Loucy (cell line): ENCODE results near the gene ASPHD1.

Source experiments
- H2AFZ ChIP-seq: fragments of 200-600 bp; sonication (generic); 2 replicates; pipeline ENCODE4 v1.6.0; 2016; ENCODE audit warnings: antibody characterized with exemption, mild to moderate bottlenecking, low read length, moderate library complexity
- H3F3A ChIP-seq: fragments of 200-600 bp; 2 replicates; pipeline ENCODE4 v1.6.0; 2016; ENCODE audit warnings: antibody characterized with exemption, low read depth, mild to moderate bottlenecking
- H3K27me3 ChIP-seq: fragments of 200-600 bp; sonication (generic); 2 replicates; pipeline ENCODE4 v1.6.1; 2014; ENCODE audit warnings: low read length, mild to moderate bottlenecking; ENCODE audit not compliant: insufficient read depth, poor library complexity, severe bottlenecking
- H3K36me3 ChIP-seq: fragments of 200-600 bp; sonication (generic); 2 replicates; pipeline ENCODE4 v1.6.1; 2016; ENCODE audit warnings: low read length; ENCODE audit not compliant: insufficient read depth
- H3K4me1 ChIP-seq: fragments of 200-600 bp; sonication (generic); 2 replicates; pipeline ENCODE4 v1.5.1; 2014; ENCODE audit warnings: low read length, mild to moderate bottlenecking; ENCODE audit not compliant: insufficient read depth, poor library complexity, severe bottlenecking
- H3K4me2 ChIP-seq: fragments of 200-600 bp; sonication (generic); 2 replicates; pipeline ENCODE4 v1.6.0; 2014; ENCODE audit warnings: antibody characterized with exemption, low read length, low read depth, mild to moderate bottlenecking; ENCODE audit not compliant: poor library complexity, severe bottlenecking
- H3K4me3 ChIP-seq: fragments of 200-600 bp; sonication (generic); 2 replicates; pipeline ENCODE4 v1.5.1; 2014; ENCODE audit warnings: low read length, mild to moderate bottlenecking, mixed read lengths; ENCODE audit not compliant: poor library complexity, severe bottlenecking
- H3K79me2 ChIP-seq: fragments of 200-600 bp; sonication (generic); 2 replicates; pipeline ENCODE4 v1.6.1; 2014; ENCODE audit warnings: low read length; ENCODE audit not compliant: insufficient read depth
- H3K9ac ChIP-seq: fragments of 200-600 bp; sonication (generic); 2 replicates; pipeline ENCODE4 v1.6.0; 2014; ENCODE audit warnings: mild to moderate bottlenecking, low read depth, low read length, moderate library complexity; ENCODE audit not compliant: poor library complexity, severe bottlenecking
- H3K9me2 ChIP-seq: fragments of 200-600 bp; sonication (generic); replicated peaks from 2 replicates; pipeline ENCODE4 v1.6.1; 2016; ENCODE audit warnings: low read depth, low read length, mixed read lengths
- H3K9me3 ChIP-seq: fragments of 200-600 bp; sonication (generic); 2 replicates; pipeline ENCODE4 v1.6.1; 2014; ENCODE audit warnings: mild to moderate bottlenecking, antibody characterized with exemption, low read length, low read depth; ENCODE audit not compliant: insufficient read depth
- H4K20me1 ChIP-seq: fragments of 200-600 bp; sonication (generic); 2 replicates; pipeline ENCODE4 v1.6.0; 2014; ENCODE audit warnings: antibody characterized with exemption, low read length, mild to moderate bottlenecking; ENCODE audit not compliant: insufficient read depth, poor library complexity, severe bottlenecking
- CTCF ChIP-seq: fragments of 200-600 bp; sonication (generic); conservative IDR thresholded peaks from 2 replicates; pipeline ENCODE4 v1.5.1; 2014; ENCODE audit warnings: mild to moderate bottlenecking, antibody characterized with exemption, low read length
- EZH2phosphoT487 ChIP-seq: fragments of 200-600 bp; IDR thresholded peaks from 2 replicates; pipeline ENCODE4 v1.6.1; 2018; ENCODE audit warnings: antibody characterized with exemption, mild to moderate bottlenecking, moderate library complexity, borderline replicate concordance

ASPHD1 gene, protein sequence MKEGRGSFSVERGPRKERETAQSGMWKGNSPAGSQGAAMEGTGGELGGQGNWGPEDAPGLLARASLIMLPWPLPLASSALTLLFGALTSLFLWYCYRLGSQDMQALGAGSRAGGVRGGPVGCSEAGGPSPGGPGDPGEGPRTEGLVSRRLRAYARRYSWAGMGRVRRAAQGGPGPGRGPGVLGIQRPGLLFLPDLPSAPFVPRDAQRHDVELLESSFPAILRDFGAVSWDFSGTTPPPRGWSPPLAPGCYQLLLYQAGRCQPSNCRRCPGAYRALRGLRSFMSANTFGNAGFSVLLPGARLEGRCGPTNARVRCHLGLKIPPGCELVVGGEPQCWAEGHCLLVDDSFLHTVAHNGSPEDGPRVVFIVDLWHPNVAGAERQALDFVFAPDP

GRCh38 chr16:29900102-29900887, at the start of gene ASPHD1:
ASPHD1 (plus strand) TSS chr16:29900488; CDS start chr16:29900972, 484 bp downstream.
- no peak for TF ChIP-seq CTCF
- no peak for TF ChIP-seq EZH2phosphoT487
- Histone ChIP-seq H3K9me2 (no peaks in the 10 kb centered on the region), H3K4me2 (peak within 1 kb of the TSS; percentile 66), H3K9me3 (no peaks in the 10 kb centered on the region), H3K36me3 (no peaks in the 10 kb centered on the region), H3K79me2 (no peaks in the 10 kb centered on the region), H3K27me3 (no peaks in the 10 kb centered on the region), H3F3A (no peaks in the 10 kb centered on the region), H3K4me3 (peak within 1 kb of the TSS; percentile 70), H2AFZ (peak within 1 kb of the TSS; percentile 55; the same call in 1 of the 2 replicates), H4K20me1 (peaks cover 12% of the 10 kb centered on the region), H3K4me1 (peaks cover 13% of the 10 kb centered on the region), H3K9ac (no peak within 1 kb of the TSS)

DNA sequence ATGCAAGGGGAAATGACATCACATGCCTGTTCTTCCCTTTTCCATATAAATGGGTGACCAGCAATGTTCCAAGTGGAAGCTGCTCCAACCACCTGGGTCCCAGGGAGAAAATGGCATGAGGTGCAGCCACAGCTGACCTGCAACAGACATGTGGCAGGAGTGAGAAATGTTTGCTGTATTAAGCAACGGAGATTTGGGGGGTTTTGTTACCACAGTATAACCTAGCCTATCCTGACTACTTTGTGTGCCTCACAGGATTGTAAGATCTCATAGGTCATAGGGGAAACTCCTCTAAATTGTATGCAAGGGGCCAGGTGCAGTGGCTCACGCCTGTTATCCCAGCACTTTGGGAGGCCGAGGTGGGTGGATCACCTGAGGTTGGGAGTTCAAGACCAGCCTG, 49.3 kb upstream of the ASPHD1 start:
- Histone ChIP-seq H3K79me2 (no peaks in the 10 kb centered on the region), H3K9ac (no peak overlapping the region), H3K9me2 (no peaks in the 10 kb centered on the region), H4K20me1 (no peaks in the 10 kb centered on the region), H3K9me3 (no peaks in the 10 kb centered on the region), H3K4me1 (no peaks in the 10 kb centered on the region), H3K4me2 (no peak overlapping the region), H3K4me3 (no peak overlapping the region), H2AFZ (no peak overlapping the region), H3K36me3 (no peaks in the 10 kb centered on the region), H3K27me3 (no peaks in the 10 kb centered on the region), H3F3A (no peaks in the 10 kb centered on the region)
- TF ChIP-seq CTCF (no peak), EZH2phosphoT487 (no peak)

DNA sequence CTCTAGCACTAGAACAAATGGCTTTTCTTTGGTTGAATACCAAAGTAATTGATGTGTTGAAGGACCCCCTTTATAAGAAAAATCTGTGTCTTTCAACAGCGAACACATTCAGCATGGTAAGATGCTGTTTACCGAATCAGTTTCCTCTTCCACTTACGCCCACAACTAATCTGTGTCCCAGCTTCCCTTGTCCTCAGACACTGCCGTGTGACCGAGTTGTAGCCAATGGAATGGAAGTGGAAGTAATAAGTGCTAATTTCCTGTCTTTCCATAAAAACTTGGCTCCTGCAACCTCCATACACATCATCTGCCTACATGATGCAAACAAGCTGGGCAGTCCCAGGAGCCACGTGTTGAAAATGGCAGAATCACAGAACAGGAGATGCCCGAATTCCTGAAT, 47.6 kb upstream of the ASPHD1 start:
- Histone ChIP-seq H4K20me1 (no peaks in the 10 kb centered on the region), H3K9me2 (no peaks in the 10 kb centered on the region), H3F3A (no peaks in the 10 kb centered on the region), H3K79me2 (no peaks in the 10 kb centered on the region), H3K4me3 (no peak overlapping the region), H3K9ac (no peak overlapping the region), H3K27me3 (no peaks in the 10 kb centered on the region), H3K9me3 (no peaks in the 10 kb centered on the region), H3K4me2 (no peak overlapping the region), H3K4me1 (no peaks in the 10 kb centered on the region), H2AFZ (no peak overlapping the region), H3K36me3 (no peaks in the 10 kb centered on the region)
- TF ChIP-seq CTCF: no peak
- TF ChIP-seq EZH2phosphoT487: no peak
